Gastroesophageal sphincter (tissue), 4 donors: Measurements from ENCODE around the gene NME7. TPM values are rescaled to one million over a fixed set of nuclear protein-coding genes. Genes with fewer than 3 reads are reported as not detected.

Experiments used
- ATAC-seq: fragments of 150-250 bp; one replicate; pipeline ENCODE4 v1.9.1; 2016; ENCODE audit warnings: mild to moderate bottlenecking, moderate library complexity
- H3K27ac ChIP-seq, 4 donors: fragments of 200-600 bp; sonication (generic) in 3 of 4; 1 replicate in 3 of 4; 2 replicates in 1 of 4; pipeline ENCODE4 v1.5.1; 2016 to 2019
- H3K27me3 ChIP-seq: fragments of 200-600 bp; sonication (generic); one replicate; pipeline ENCODE4 v1.5.1; 2019
- H3K36me3 ChIP-seq, 2 donors: fragments of 200-600 bp; sonication (generic); one replicate each; pipeline ENCODE4 v1.5.1; 2019; ENCODE audit warnings: control low read depth in 1 of 2
- H3K4me1 ChIP-seq, 3 donors: fragments of 200-600 bp; sonication (generic); 1 replicate in 2 of 3; 2 replicates in 1 of 3; pipeline ENCODE4 v1.5.1; 2016 to 2019; ENCODE audit warnings: control low read depth in 2 of 3
- H3K4me3 ChIP-seq, 2 donors: fragments of 200-600 bp; sonication (generic); one replicate each; pipeline ENCODE4 v1.5.1; 2019; ENCODE audit warnings: mild to moderate bottlenecking in 1 of 2, moderate library complexity in 1 of 2
- H3K9me3 ChIP-seq, 3 donors: fragments of 200-600 bp; sonication (generic); one replicate each; pipeline ENCODE4 v1.5.1; 2017 to 2019; ENCODE audit warnings: control low read depth in 2 of 3
- EP300 ChIP-seq: sonication (generic); formaldehyde crosslinking; IDR thresholded peaks from one replicate; pipeline ENCODE4 v1.6.1; 2017; ENCODE audit warnings: antibody characterized with exemption, mild to moderate bottlenecking
- POLR2A ChIP-seq, 2 donors: fragments of 450-650 bp; IDR thresholded peaks; one replicate each; pipeline ENCODE4 v1.6.1; 2017; ENCODE audit warnings: antibody characterized with exemption in 2 of 2, mild to moderate bottlenecking in 2 of 2, moderate library complexity in 1 of 2
- POLR2AphosphoS5 ChIP-seq: sonication (generic); formaldehyde crosslinking; IDR thresholded peaks from one replicate; pipeline ENCODE4 v1.6.1; 2017; ENCODE audit warnings: antibody characterized with exemption
- WGBS, 2 donors: methylation state at CpG; one replicate each; pipeline ENCODE4 v1.1.5; 2018; ENCODE audit warnings: low coverage in 1 of 2; 5-methylcytosine and 5-hydroxymethylcytosine counted together
- total RNA-seq, 4 donors: library from RNA; depleted of rRNA; stranded (reverse); fragments of >200 nt; gene quantifications; one replicate each; pipeline ENCODE4 v1.1.0, GENCODE V29; 2016
- TF ChIP-seq, protein P1 (sequence below), 4 experiments: fragments of 200-600 bp in 2 of 4; fragments of 450-650 bp in 2 of 4; sonication (generic) in 1 of 4; IDR thresholded peaks; one replicate each; pipeline ENCODE4 v1.5.1; 2017 to 2019; ENCODE audit warnings: antibody characterized with exemption in 4 of 4, mild to moderate bottlenecking in 2 of 4, moderate library complexity in 2 of 4

Gene NME7
- total RNA-seq, 4 donors from 2014 or later, result 10.6 to 24.7 (median 14.5) TPM

DNA sequence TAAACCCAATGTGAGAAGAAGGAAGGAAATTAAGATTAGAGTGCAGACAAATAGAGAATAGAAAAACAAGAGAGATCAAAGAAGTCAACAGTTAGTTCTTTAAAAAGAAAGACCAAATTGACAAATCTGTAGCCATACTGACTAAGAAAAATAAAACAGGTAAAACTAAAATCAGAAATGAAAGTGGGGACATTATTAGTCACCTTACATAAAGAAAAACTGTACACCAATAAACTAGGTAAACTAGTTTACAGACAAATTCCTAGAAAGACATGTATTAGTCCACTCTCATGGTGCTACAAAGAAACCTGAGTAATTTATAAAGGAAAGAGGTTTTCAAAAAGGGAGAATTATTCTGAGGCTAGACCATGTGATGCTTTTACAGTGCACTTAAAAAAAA is 22.7 kb upstream of the NME7 start:
- H3K9me3 ChIP-seq, result no peaks in the 10 kb centered on the region
- H3K4me1 ChIP-seq, result no peaks in the 10 kb centered on the region
- peaks cover 0 to 92% of the 10 kb centered on the region in 2 donors for H3K36me3 ChIP-seq
- TF ChIP-seq POLR2A (IDR thresholded peaks at IDR 0.05), result no peak
- no peak for TF ChIP-seq EP300
- TF ChIP-seq POLR2AphosphoS5, result no peak
- TF ChIP-seq, protein P1, sequence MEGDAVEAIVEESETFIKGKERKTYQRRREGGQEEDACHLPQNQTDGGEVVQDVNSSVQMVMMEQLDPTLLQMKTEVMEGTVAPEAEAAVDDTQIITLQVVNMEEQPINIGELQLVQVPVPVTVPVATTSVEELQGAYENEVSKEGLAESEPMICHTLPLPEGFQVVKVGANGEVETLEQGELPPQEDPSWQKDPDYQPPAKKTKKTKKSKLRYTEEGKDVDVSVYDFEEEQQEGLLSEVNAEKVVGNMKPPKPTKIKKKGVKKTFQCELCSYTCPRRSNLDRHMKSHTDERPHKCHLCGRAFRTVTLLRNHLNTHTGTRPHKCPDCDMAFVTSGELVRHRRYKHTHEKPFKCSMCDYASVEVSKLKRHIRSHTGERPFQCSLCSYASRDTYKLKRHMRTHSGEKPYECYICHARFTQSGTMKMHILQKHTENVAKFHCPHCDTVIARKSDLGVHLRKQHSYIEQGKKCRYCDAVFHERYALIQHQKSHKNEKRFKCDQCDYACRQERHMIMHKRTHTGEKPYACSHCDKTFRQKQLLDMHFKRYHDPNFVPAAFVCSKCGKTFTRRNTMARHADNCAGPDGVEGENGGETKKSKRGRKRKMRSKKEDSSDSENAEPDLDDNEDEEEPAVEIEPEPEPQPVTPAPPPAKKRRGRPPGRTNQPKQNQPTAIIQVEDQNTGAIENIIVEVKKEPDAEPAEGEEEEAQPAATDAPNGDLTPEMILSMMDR (IDR thresholded peaks at IDR 0.05), result no peak
- no peak overlapping the region for H3K4me3 ChIP-seq
- ATAC-seq, result no peak
- no peaks in the 10 kb centered on the region for H3K27me3 ChIP-seq
- no peak overlapping the region for H3K27ac ChIP-seq

- H3K9me3 ChIP-seq, result no peaks in the 10 kb centered on the region
- H3K27me3 ChIP-seq, result no peaks in the 10 kb centered on the region
- no peak overlapping the region for H3K4me3 ChIP-seq
- no peaks in the 10 kb centered on the region for H3K4me1 ChIP-seq
- H3K36me3 ChIP-seq, result peaks cover 0 to 93% of the 10 kb centered on the region in 2 donors
- ATAC-seq, result no peak
- TF ChIP-seq EP300, result no peak
- TF ChIP-seq, protein P1 (IDR thresholded peaks at IDR 0.05), result no peak
- no peak for TF ChIP-seq POLR2A (IDR thresholded peaks at IDR 0.05)
- no peak overlapping the region for H3K27ac ChIP-seq
These were observed 19.8 kb upstream of the NME7 start for GRCh38 chr1:169387399-169387798.

GRCh38 chr1:169383449-169383848 is 15.9 kb upstream of the NME7 start:
- Histone ChIP-seq H3K36me3 (peaks cover 0 to 90% of the 10 kb centered on the region in 2 donors), H3K4me3 (no peak overlapping the region), H3K27ac (no peak overlapping the region), H3K27me3 (no peaks in the 10 kb centered on the region), H3K4me1 (no peaks in the 10 kb centered on the region), H3K9me3 (no peaks in the 10 kb centered on the region)
- no peak for ATAC-seq
- TF ChIP-seq, protein P1 (IDR thresholded peaks at IDR 0.05), result no peak
- TF ChIP-seq POLR2A (IDR thresholded peaks at IDR 0.05) (no peak), POLR2AphosphoS5 (no peak), EP300 (no peak)
- 73 to 79% methylated on average over 4 of the region's 4 CpGs for WGBS, 2 donors

DNA sequence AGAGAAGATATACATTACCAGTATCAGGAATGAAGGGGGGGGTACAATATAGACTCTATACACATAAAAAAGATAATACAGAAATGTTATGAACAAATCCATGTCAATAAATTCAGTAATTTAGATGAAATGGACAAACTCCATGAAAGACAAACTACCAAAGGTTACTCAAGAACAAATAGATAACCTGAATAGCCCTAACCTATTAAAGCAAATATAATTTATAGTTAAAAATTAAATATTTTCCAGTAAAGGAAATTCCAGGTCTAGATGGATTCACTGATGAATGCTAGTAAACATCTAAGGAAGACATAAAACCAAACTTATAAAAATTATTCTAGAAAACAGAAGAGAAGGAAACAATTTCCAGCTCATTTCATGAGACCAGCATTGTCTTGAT is 13.6 kb upstream of the NME7 start:
- no peaks in the 10 kb centered on the region for H3K27me3 ChIP-seq
- no peak for ATAC-seq
- no peak overlapping the region for H3K27ac ChIP-seq
- H3K4me3 ChIP-seq, result no peak overlapping the region
- H3K9me3 ChIP-seq, result no peaks in the 10 kb centered on the region
- no peaks in the 10 kb centered on the region for H3K4me1 ChIP-seq
- H3K36me3 ChIP-seq, result peaks cover 0 to 91% of the 10 kb centered on the region in 2 donors
- no peak for TF ChIP-seq POLR2A (IDR thresholded peaks at IDR 0.05)
- TF ChIP-seq, protein P1 (IDR thresholded peaks at IDR 0.05), result no peak

- H3K27me3 ChIP-seq, result no peaks in the 10 kb centered on the region
- H3K4me1 ChIP-seq, result peaks cover 10 to 35% (median 14%) of the 10 kb centered on the region in 3 donors
- H3K9me3 ChIP-seq, result no peaks in the 10 kb centered on the region
- no peak overlapping the region for H3K27ac ChIP-seq
- no peak for ATAC-seq
- WGBS, 2 donors, result 64% methylated on average over 1 of the region's 1 CpG; no CpG with 5 or more reads in 1 of the 2 donors
- TF ChIP-seq EP300 (no peak), POLR2A (IDR thresholded peaks at IDR 0.05) (no peak), POLR2AphosphoS5 (no peak)
- TF ChIP-seq, protein P1 (IDR thresholded peaks at IDR 0.05), result no peak
- no peak overlapping the region for H3K4me3 ChIP-seq
- peaks cover 7 to 43% of the 10 kb centered on the region in 2 donors for H3K36me3 ChIP-seq
These were observed 3.8 kb upstream of the NME7 start for GRCh38 chr1:169371404-169371803.
